Measurements from ENCODE around the gene LIPF. TPM values are rescaled to one million over a fixed set of nuclear protein-coding genes. Genes with fewer than 3 reads are reported as not detected.

The LIPF gene
- total RNA-seq, 1 experiment from 2014 or later = not detected

DNA sequence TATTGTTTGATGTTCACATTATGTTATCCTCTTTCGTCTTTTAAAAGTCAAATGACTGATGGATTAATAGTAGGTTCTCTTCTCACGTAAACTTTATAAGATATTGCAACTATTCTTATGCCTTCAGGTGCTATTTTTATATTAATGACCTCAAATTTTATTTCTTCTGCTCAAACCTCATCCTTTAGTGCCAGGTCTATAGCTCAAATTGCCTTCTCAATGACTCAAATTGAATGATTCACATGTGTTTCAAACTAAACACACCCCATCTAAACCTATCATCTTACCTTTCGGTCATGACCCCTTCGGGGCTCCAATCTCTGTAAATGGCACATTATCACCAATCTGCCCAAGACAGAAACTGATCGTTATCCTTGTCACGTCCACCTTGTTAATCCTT is 22.0 kb upstream of the LIPF start:
- DNase-seq = no peak
- Histone ChIP-seq H3K79me2 (ENCODE audit: low read length) (no peaks in the 10 kb centered on the region), H2AFZ (ENCODE audit: low read length) (no peak overlapping the region), H3K27me3 (ENCODE audit: low read length) (no peaks in the 10 kb centered on the region), H3K27ac (ENCODE audit: low read length) (no peak overlapping the region), H3K4me2 (ENCODE audit: low read depth, low read length, poor library complexity, severe bottlenecking) (no peak overlapping the region), H3K9me3 (ENCODE audit: low read length) (no peaks in the 10 kb centered on the region), H4K20me1 (ENCODE audit: insufficient read depth, low read depth, low read length) (no peaks in the 10 kb centered on the region), H3K4me3 (ENCODE audit: low read length) (no peak overlapping the region), H3K9me2 (replicated peaks; ENCODE audit: insufficient read depth, low read length) (no peaks in the 10 kb centered on the region), H3K4me1 (ENCODE audit: low read length) (no peaks in the 10 kb centered on the region), H3K36me3 (ENCODE audit: insufficient read depth, low read length) (no peaks in the 10 kb centered on the region), H3K9ac (ENCODE audit: low read length) (no peak overlapping the region)

DNA sequence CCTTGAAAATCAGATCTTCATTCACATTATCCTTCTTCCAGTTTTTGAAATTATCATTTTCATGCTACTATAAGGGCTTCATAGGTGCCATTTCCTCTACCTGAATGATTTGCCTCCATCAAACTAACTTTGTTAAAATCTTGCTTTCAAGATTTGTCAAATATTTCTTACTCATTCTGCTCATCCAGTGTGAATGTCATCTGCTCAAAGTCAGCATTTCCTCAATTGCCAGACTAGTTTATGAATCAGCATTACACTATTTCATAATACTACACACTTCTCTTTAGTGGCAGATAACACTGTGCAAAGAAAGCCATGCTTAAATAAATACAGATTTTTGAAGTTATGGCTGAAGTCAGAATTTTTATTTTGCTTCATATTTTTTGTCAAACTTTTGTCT is 21.3 kb upstream of the LIPF start:
- H3K9ac ChIP-seq (ENCODE audit: low read length) = no peak overlapping the region
- no peak overlapping the region for H3K4me3 ChIP-seq (ENCODE audit: low read length)
- H3K4me1 ChIP-seq (ENCODE audit: low read length) = no peaks in the 10 kb centered on the region
- H3K9me2 ChIP-seq (replicated peaks; ENCODE audit: insufficient read depth, low read length) = no peaks in the 10 kb centered on the region
- no peaks in the 10 kb centered on the region for H3K79me2 ChIP-seq (ENCODE audit: low read length)
- no peak overlapping the region for H3K27ac ChIP-seq (ENCODE audit: low read length)
- no peaks in the 10 kb centered on the region for H3K9me3 ChIP-seq (ENCODE audit: low read length)
- no peak overlapping the region for H3K4me2 ChIP-seq (ENCODE audit: low read depth, low read length, poor library complexity, severe bottlenecking)
- no peaks in the 10 kb centered on the region for H3K27me3 ChIP-seq (ENCODE audit: low read length)
- no peaks in the 10 kb centered on the region for H4K20me1 ChIP-seq (ENCODE audit: insufficient read depth, low read depth, low read length)
- H3K36me3 ChIP-seq (ENCODE audit: insufficient read depth, low read length) = no peaks in the 10 kb centered on the region
- H2AFZ ChIP-seq (ENCODE audit: low read length) = no peak overlapping the region
- no peak for DNase-seq

- Histone ChIP-seq H3K27me3 (ENCODE audit: low read length) (no peaks in the 10 kb centered on the region), H3K27ac (ENCODE audit: low read length) (no peak overlapping the region), H3K9me3 (ENCODE audit: low read length) (no peaks in the 10 kb centered on the region), H3K4me2 (ENCODE audit: low read depth, low read length, poor library complexity, severe bottlenecking) (no peak overlapping the region), H3K4me3 (ENCODE audit: low read length) (no peak overlapping the region), H3K4me1 (ENCODE audit: low read length) (no peaks in the 10 kb centered on the region), H3K9ac (ENCODE audit: low read length) (no peak overlapping the region), H3K36me3 (ENCODE audit: insufficient read depth, low read length) (no peaks in the 10 kb centered on the region), H3K9me2 (replicated peaks; ENCODE audit: insufficient read depth, low read length) (no peaks in the 10 kb centered on the region), H2AFZ (ENCODE audit: low read length) (no peak overlapping the region), H3K79me2 (ENCODE audit: low read length) (no peaks in the 10 kb centered on the region), H4K20me1 (ENCODE audit: insufficient read depth, low read depth, low read length) (no peaks in the 10 kb centered on the region)
- no peak for DNase-seq
These were observed 17.1 kb upstream of the LIPF start for GRCh38 chr10:88647061-88647615.

- no peak for DNase-seq
- no peaks in the 10 kb centered on the region for H3K9me3 ChIP-seq (ENCODE audit: low read length)
- no peak overlapping the region for H3K4me3 ChIP-seq (ENCODE audit: low read length)
- no peak overlapping the region for H2AFZ ChIP-seq (ENCODE audit: low read length)
- no peaks in the 10 kb centered on the region for H4K20me1 ChIP-seq (ENCODE audit: insufficient read depth, low read depth, low read length)
- H3K4me1 ChIP-seq (ENCODE audit: low read length) = no peaks in the 10 kb centered on the region
- H3K4me2 ChIP-seq (ENCODE audit: low read depth, low read length, poor library complexity, severe bottlenecking) = no peak overlapping the region
- H3K36me3 ChIP-seq (ENCODE audit: insufficient read depth, low read length) = no peaks in the 10 kb centered on the region
- no peaks in the 10 kb centered on the region for H3K27me3 ChIP-seq (ENCODE audit: low read length)
- H3K79me2 ChIP-seq (ENCODE audit: low read length) = no peaks in the 10 kb centered on the region
- H3K9me2 ChIP-seq (replicated peaks; ENCODE audit: insufficient read depth, low read length) = no peaks in the 10 kb centered on the region
- no peak overlapping the region for H3K9ac ChIP-seq (ENCODE audit: low read length)
- no peak overlapping the region for H3K27ac ChIP-seq (ENCODE audit: low read length)
These were observed 13.1 kb upstream of the LIPF start for GRCh38 chr10:88651101-88651551.

DNA sequence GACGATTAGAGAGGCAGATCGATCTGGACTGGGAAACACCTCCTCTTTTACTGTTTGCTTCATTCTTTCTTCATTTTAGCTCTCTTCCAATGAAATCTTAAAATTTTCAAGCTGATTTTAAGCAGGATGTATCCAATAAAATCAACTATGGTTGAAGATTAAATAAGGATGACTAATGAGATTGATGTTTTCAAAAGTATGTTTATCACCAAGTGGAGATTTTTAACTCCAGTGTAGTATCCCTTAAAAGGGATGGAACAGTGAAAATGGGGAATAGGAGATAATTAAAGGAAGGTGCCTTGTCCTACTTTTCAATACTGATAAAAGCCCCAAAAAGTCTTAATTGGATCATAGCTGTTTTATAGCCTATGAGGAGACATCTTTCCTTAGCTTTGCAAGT is 11.6 kb upstream of the LIPF start:
- Histone ChIP-seq H3K4me3 (ENCODE audit: low read length) (no peak overlapping the region), H3K4me2 (ENCODE audit: low read depth, low read length, poor library complexity, severe bottlenecking) (no peak overlapping the region), H3K27me3 (ENCODE audit: low read length) (no peaks in the 10 kb centered on the region), H3K4me1 (ENCODE audit: low read length) (no peaks in the 10 kb centered on the region), H3K36me3 (ENCODE audit: insufficient read depth, low read length) (no peaks in the 10 kb centered on the region), H3K27ac (ENCODE audit: low read length) (no peak overlapping the region), H4K20me1 (ENCODE audit: insufficient read depth, low read depth, low read length) (no peaks in the 10 kb centered on the region), H3K9me2 (replicated peaks; ENCODE audit: insufficient read depth, low read length) (no peaks in the 10 kb centered on the region), H2AFZ (ENCODE audit: low read length) (no peak overlapping the region), H3K79me2 (ENCODE audit: low read length) (no peaks in the 10 kb centered on the region), H3K9me3 (ENCODE audit: low read length) (no peaks in the 10 kb centered on the region), H3K9ac (ENCODE audit: low read length) (no peak overlapping the region)
- DNase-seq = no peak

GRCh38 chr10:88657901-88658300 is 6.3 kb upstream of the LIPF start:
- no peak overlapping the region for H3K4me2 ChIP-seq (ENCODE audit: low read depth, low read length, poor library complexity, severe bottlenecking)
- H3K4me1 ChIP-seq (ENCODE audit: low read length) = no peaks in the 10 kb centered on the region
- H3K79me2 ChIP-seq (ENCODE audit: low read length) = no peaks in the 10 kb centered on the region
- H3K9ac ChIP-seq (ENCODE audit: low read length) = no peak overlapping the region
- H4K20me1 ChIP-seq (ENCODE audit: insufficient read depth, low read depth, low read length) = no peaks in the 10 kb centered on the region
- H3K4me3 ChIP-seq (ENCODE audit: low read length) = no peak overlapping the region
- H3K9me2 ChIP-seq (replicated peaks; ENCODE audit: insufficient read depth, low read length) = no peaks in the 10 kb centered on the region
- H3K27ac ChIP-seq (ENCODE audit: low read length) = no peak overlapping the region
- no peaks in the 10 kb centered on the region for H3K27me3 ChIP-seq (ENCODE audit: low read length)
- no peaks in the 10 kb centered on the region for H3K36me3 ChIP-seq (ENCODE audit: insufficient read depth, low read length)
- no peak for DNase-seq
- H2AFZ ChIP-seq (ENCODE audit: low read length) = no peak overlapping the region
- no peaks in the 10 kb centered on the region for H3K9me3 ChIP-seq (ENCODE audit: low read length)

- Histone ChIP-seq H4K20me1 (ENCODE audit: insufficient read depth, low read depth, low read length) (no peaks in the 10 kb centered on the region), H3K79me2 (ENCODE audit: low read length) (no peaks in the 10 kb centered on the region), H3K4me3 (ENCODE audit: low read length) (no peak overlapping the region), H3K9me2 (replicated peaks; ENCODE audit: insufficient read depth, low read length) (no peaks in the 10 kb centered on the region), H3K9ac (ENCODE audit: low read length) (no peak overlapping the region), H3K27ac (ENCODE audit: low read length) (no peak overlapping the region), H3K36me3 (ENCODE audit: insufficient read depth, low read length) (no peaks in the 10 kb centered on the region), H3K27me3 (ENCODE audit: low read length) (no peaks in the 10 kb centered on the region), H3K9me3 (ENCODE audit: low read length) (no peaks in the 10 kb centered on the region), H3K4me2 (ENCODE audit: low read depth, low read length, poor library complexity, severe bottlenecking) (no peak overlapping the region), H2AFZ (ENCODE audit: low read length) (no peak overlapping the region), H3K4me1 (ENCODE audit: low read length) (no peaks in the 10 kb centered on the region)
- DNase-seq = no peak
These were observed 4.3 kb upstream of the LIPF start for GRCh38 chr10:88659725-88660597.

DNA sequence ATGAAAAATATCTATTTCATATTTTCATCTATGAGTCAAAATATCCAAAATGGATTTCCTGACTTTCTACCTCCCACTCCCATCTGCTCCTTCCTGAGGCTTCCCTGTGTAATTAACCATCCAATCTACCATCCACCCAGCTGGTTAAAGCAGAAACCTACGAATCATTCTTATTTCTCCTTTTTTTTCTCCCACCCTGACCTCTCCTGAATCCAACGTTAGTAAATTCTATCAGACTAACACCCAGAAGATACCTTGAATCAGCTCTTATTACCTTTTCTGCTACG is 3.7 kb upstream of the LIPF start:
- no peaks in the 10 kb centered on the region for H3K9me2 ChIP-seq (replicated peaks; ENCODE audit: insufficient read depth, low read length)
- H3K4me1 ChIP-seq (ENCODE audit: low read length) = no peaks in the 10 kb centered on the region
- H4K20me1 ChIP-seq (ENCODE audit: insufficient read depth, low read depth, low read length) = no peaks in the 10 kb centered on the region
- H3K9me3 ChIP-seq (ENCODE audit: low read length) = no peaks in the 10 kb centered on the region
- no peak for DNase-seq
- H3K4me2 ChIP-seq (ENCODE audit: low read depth, low read length, poor library complexity, severe bottlenecking) = no peak overlapping the region
- H2AFZ ChIP-seq (ENCODE audit: low read length) = no peak overlapping the region
- no peaks in the 10 kb centered on the region for H3K36me3 ChIP-seq (ENCODE audit: insufficient read depth, low read length)
- no peak overlapping the region for H3K4me3 ChIP-seq (ENCODE audit: low read length)
- H3K27me3 ChIP-seq (ENCODE audit: low read length) = no peaks in the 10 kb centered on the region
- H3K79me2 ChIP-seq (ENCODE audit: low read length) = no peaks in the 10 kb centered on the region
- H3K9ac ChIP-seq (ENCODE audit: low read length) = no peak overlapping the region
- H3K27ac ChIP-seq (ENCODE audit: low read length) = no peak overlapping the region
